LNCaP clone FGC (cell line): ENCODE results near the gene NABP1.
A peak's percentile ranks its signal among the peaks of the same experiment; 100 is the strongest.

Experiments used
- DNase-seq: peaks from one replicate; pipeline ENCODE4 v3.0.0-alpha.2; 2011; ENCODE audit warnings: low read depth
- H3K4me3 ChIP-seq: 2 replicates; pipeline ENCODE4 v1.5.1; 2011; ENCODE audit warnings: mild to moderate bottlenecking, low read depth, low read length, control low read depth
- TF ChIP-seq, protein P1 (sequence below): IDR thresholded peaks from 2 replicates; pipeline ENCODE4 v1.5.1; 2012; ENCODE audit warnings: mild to moderate bottlenecking; ENCODE audit not compliant: control insufficient read depth, insufficient read depth; ENCODE audit errors: extremely low read depth

Gene NABP1

DNA sequence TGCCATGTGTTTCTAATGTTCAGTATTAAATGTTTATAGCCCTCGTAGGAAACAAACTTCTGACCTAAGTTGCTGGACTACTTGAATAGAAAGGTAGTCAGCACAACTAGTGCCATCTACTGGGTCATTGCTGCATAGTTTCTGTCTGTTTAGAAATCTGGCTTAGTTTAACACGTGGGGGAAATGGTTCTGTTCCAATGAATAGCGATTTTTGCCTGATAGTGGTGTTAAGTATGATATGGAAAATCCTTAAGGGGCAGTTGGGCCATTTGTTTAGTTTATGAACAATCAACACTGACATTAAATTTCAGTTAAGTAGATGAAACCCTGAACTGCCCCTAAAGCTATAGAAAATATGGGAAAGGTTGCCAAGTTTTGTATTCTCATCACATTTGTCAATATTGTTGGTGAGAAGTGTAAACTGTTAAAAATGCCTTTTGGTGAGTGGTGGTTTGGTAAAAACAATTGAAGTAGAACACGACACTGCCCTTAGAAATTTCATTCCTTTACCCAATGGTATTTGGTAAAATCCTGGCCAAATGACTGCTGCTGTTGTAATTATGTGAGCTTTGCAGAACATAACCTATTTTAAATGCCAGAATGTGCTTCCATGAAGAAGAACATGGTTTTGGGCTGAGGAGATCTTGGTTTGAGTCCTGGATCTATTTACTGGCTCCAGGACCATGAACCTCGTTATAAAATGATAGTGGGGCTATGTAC is 13.2 kb downstream of the NABP1 start:
- TF ChIP-seq, protein P1, sequence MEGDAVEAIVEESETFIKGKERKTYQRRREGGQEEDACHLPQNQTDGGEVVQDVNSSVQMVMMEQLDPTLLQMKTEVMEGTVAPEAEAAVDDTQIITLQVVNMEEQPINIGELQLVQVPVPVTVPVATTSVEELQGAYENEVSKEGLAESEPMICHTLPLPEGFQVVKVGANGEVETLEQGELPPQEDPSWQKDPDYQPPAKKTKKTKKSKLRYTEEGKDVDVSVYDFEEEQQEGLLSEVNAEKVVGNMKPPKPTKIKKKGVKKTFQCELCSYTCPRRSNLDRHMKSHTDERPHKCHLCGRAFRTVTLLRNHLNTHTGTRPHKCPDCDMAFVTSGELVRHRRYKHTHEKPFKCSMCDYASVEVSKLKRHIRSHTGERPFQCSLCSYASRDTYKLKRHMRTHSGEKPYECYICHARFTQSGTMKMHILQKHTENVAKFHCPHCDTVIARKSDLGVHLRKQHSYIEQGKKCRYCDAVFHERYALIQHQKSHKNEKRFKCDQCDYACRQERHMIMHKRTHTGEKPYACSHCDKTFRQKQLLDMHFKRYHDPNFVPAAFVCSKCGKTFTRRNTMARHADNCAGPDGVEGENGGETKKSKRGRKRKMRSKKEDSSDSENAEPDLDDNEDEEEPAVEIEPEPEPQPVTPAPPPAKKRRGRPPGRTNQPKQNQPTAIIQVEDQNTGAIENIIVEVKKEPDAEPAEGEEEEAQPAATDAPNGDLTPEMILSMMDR, result peak; percentile 79
- peak; percentile 76 for DNase-seq
- H3K4me3 ChIP-seq, result no peak overlapping the region

DNA sequence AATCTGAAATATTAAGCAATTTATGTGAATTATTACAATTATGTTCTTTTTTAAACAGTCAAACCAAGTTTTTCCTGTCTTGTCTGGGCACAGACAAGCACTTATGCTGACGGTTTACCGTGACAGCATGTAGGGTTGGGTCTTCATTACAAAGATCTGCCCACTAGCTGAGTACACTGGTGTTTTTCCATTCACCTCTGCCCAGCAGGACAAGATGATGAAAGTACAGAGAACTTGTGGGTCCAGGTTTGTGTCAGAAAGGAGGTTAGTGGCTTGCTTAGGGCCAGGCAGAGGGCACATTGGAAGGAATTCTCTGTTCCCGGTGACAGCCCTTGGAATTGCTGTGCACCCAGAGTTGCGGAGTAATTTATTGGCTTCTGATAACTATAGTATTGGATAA is 14.0 kb downstream of the NABP1 start:
- TF ChIP-seq, protein P1, result no peak
- H3K4me3 ChIP-seq, result no peak overlapping the region
- no peak for DNase-seq

DNA sequence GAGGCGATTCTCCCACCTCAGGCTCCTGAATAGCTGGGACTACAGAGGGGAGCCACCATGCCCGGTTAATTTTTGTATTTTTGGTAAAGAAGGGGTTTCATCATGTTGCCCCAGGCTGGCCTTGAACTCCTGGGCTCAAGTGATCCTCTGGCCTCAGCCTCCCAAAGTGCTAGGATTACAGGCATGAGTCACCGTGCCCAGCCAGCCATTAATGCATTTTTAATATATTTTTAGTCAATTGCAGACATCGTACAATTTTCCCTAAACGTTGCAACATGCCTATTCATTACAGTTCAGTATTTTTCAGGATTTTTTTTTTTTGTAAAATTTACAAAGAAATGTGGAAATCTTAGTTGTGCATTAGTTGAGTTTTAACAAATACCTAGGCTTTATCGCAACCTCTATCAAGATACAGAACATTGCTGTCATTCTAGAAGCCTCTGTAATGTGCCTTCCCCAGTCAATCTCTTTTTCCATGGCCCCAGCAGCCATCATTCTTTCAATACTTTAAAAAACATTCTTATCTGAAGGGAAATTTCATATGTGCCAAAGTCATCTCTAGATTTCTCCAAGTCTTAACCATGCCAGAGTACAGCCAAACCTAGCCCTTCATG is 14.7 kb downstream of the NABP1 start:
- TF ChIP-seq, protein P1, result no peak
- no peak for DNase-seq
- no peak overlapping the region for H3K4me3 ChIP-seq

DNA sequence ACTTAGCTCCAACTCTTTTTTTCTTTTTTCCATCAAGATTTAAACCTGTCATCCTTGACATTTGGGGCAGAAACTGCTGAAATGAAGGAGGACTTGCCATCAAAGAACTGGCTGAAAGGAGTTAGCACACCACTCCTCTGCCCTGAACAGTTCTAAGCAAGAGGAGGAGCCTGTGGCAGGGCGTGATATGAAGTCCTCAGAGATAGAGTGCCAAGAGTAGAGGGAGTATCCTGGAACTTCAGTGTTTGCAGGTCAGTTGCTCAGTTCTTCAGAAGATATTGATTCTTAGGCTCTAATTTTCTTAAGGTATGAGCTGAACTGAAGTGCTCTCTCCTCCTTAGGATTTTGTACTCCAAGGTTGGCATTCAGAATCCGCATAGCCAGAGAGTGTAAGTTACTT is 15.2 kb downstream of the NABP1 start:
- TF ChIP-seq, protein P1, result no peak
- no peak for DNase-seq
- H3K4me3 ChIP-seq, result no peak overlapping the region

DNA sequence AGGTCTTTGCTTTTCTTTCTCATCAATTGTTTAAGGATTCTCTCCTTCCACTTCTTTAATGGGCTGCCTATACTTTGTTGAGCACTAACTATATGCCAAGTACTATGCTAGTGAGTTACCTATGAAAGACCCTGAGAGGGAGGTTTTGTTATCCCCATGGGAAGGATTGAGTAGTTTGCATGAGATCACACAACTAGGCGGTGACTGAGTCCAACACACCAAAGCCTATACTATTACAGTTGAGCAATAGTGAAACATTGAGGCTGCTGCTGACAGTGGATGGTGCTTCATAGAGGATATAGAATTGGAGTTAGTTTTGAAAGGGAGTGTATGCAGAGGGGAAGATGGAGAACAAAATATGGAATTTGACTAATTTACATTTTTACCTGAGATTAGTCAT is 15.8 kb downstream of the NABP1 start:
- TF ChIP-seq, protein P1, result no peak
- H3K4me3 ChIP-seq, result no peak overlapping the region
- DNase-seq, result no peak

GRCh38 chr2:191696001-191696400 is 18.1 kb downstream of the NABP1 start:
- DNase-seq, result no peak
- TF ChIP-seq, protein P1, result no peak

GRCh38 chr2:191696966-191697365 is 19.0 kb downstream of the NABP1 start:
- H3K4me3 ChIP-seq, result no peak overlapping the region
- TF ChIP-seq, protein P1, result no peak
- DNase-seq, result no peak

More at GRCh38 chr2:191696001-191696400, 18.1 kb downstream of the NABP1 start:
- no peak overlapping the region for H3K4me3 ChIP-seq
